ENCODE measurements around the gene OSBPL10. TPM values are rescaled to one million over a fixed set of nuclear protein-coding genes. Genes with fewer than 3 reads are reported as not detected.
"Not testable (repeated sequence)": the region's sequence is repeated elsewhere in the genome, so short reads cannot be mapped to it uniquely, and the experiment has no call there.

Gene OSBPL10
- total RNA-seq, 1 donor from 2014 or later: 10.9 TPM

GRCh38 chr3:31696815-31697548, 284.1 kb downstream of the OSBPL10 start:
- DNase-seq: no peak

GRCh38 chr3:31696009-31696297, 285.1 kb downstream of the OSBPL10 start:
- no peak for DNase-seq

- DNase-seq: no peak
Observed at GRCh38 chr3:31695280-31696008, 285.6 kb downstream of the OSBPL10 start.

GRCh38 chr3:31693346-31693745, 287.7 kb downstream of the OSBPL10 start:
- DNase-seq: no peak

DNA sequence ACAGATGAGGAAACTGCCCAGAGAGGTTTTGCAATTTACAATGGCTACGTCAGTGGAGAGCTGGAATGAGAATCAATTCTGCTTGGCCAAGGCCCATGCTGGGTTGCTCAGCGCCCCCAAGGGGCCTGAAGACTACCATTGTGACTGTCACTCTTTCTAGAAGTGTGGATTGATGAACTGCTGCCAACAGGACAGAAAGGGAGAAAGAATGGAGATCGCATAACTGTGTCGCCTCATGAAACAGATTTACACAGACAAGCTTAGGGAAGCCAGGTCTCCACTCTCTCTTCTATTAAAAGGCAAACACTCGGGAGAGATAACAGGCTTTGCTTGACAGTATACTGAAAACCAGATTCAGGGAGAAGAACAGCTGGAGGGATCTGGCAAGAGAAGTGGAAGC, 288.3 kb downstream of the OSBPL10 start:
- DNase-seq: no peak

DNA sequence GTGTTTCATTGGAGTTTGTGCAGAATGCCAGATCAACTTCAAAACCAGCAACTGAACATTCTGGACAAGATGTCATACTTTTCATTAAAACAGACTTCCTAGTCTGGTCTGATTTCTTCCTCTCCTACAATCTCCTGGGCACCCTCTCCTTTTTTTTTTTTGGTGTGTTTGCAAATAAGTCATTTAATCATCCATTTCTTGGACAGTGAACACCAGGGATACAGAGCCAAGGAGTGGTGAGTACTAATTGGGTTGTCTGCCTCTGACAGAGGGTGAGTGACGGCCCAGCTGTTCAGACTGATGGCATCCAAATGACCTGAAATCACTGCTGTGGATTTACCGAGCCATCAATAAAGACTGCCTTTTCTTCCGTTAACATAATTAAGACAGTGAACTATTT, 290.3 kb downstream of the OSBPL10 start:
- no peak for DNase-seq

GRCh38 chr3:31689523-31689922, 291.5 kb downstream of the OSBPL10 start:
- not testable (repeated sequence) for DNase-seq

- no peak for DNase-seq
Observed at GRCh38 chr3:31688984-31689383, 292.1 kb downstream of the OSBPL10 start.

DNA sequence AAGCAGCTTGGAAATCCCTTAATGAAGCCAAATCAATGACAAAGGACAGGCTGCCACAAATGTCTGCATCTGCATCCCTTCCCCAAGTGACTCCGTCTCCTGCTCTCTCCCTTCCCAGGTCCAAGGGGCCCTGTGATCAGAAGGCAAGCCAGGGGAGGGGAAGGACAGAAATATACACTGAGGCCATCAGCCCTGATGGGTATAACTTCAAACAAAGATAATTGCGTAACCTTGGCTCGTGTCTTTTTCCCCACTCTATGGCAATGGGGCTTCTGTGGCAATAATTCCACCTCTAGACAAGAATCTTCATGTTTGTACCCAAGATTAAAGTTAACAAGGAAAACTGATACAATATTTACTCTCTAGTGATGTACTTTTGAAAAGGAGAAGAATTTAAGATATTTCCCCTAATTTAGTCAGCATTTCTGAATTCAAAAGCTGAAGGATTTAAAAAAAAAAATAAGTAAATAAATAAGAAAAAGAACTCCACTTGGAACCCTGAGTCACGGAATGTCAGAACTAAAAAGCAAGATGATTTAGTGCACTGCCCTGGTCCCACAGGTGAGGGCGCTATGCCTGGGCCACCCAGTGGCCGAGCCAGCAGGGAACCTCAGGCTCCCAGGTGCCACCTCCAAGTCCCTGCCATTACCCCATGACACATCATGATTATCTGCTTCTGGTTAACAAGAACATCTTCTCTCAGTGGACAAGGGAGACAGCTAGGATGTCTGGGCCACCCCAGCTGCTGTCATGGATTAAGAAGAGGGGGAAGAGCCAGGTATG, 293.9 kb downstream of the OSBPL10 start:
- no peak for DNase-seq

DNA sequence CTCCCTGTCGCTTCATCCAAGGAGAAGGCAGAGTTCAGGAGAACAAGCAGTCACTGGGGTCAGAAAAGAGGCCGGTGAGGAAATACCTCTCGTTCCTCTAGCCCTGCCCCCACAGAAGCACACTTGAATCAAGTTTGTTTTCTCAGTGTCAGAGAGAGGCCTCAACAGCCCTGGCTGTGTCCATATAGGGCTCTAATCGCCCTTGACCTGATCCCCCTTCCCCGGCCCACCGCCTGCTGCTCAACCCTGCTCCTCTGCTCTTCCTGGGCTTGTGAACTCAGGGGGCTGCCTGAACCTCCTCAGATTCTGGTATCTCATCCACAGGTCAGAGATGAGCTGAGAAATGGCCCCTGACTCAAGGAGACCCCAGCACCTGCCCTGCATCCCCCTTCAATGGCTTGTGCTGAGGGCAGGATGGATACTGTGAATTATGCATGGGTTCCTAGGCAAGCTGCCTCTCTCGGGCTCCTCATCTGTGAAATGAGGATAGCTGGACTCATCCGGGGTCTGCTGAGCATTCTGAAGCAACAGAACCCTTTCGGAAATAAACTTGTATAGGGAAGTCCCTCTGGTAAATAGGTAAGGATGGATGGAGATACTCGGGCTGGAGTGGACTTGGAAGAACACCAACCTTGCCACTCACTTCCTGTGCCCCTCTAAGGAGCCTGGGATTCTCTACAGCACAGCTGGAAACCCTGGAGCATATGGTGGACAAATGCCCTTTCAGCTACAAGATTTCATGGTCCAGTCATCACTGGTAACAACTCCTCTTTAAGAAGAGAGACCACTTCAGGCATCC, 300.8 kb downstream of the OSBPL10 start:
- DNase-seq: no peak

DNA sequence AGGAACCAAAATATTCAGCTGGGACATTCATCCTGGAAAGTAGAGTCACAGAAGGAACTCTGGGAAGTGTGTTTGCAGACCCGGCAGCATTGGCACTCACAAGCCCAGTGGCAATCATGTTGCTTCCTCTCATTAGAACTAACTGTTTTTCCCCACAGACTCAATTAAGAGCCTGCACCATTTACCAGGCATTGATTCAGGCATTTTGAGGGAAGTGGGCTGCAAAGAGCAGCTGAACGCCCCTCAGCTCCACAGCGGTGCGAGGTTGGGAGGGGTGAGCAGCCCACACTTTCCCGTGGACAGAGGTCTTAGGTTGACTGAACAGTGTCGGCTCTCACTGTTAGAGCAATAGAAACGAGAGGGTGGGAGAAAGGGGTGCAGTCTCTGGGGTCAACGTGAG, 304.5 kb downstream of the OSBPL10 start:
- no peak for DNase-seq

- no peak for DNase-seq
Observed at GRCh38 chr3:31673950-31674349, 307.1 kb downstream of the OSBPL10 start.

DNA sequence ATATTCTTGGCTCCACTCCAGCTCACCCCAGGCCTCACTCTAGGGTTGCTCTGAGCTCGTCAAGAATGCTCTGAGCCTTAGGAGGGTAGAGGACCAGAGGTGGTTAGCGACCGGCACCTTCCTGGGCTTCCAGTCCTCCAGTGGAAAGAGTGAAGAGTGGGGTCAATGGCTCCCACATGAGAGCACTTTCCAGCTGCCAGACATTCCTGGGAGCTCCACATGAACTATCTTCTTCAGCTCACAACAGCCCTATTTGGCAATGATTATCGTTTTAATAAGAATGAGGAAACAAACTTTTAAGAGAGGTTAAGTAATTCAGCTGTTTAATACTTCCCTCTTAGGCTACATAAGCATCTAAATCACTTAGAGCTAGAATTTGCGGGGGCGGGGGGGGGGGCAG, 309.1 kb downstream of the OSBPL10 start:
- DNase-seq: no peak

GRCh38 chr3:31671451-31671850, 309.6 kb downstream of the OSBPL10 start:
- no peak for DNase-seq

DNA sequence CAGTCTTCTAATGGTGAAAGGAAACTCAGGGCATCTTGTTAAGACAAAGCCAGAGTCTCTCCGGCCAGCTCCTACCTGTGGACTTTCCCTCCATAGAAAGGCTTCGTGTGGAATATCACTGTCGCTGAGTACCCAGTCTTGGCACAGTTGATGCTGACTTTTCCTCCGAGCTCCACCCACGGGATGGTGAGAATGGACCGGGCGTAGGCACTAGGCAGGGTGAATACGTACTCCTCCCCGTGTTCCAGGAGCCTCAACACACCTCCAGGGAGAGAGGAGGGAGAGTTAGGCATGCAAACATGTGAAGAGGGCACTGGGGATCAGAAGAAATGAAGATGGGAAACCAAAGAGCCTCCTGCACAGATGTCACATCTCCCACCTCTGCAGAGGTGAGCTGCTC, 310.3 kb downstream of the OSBPL10 start:
- DNase-seq: no peak

DNA sequence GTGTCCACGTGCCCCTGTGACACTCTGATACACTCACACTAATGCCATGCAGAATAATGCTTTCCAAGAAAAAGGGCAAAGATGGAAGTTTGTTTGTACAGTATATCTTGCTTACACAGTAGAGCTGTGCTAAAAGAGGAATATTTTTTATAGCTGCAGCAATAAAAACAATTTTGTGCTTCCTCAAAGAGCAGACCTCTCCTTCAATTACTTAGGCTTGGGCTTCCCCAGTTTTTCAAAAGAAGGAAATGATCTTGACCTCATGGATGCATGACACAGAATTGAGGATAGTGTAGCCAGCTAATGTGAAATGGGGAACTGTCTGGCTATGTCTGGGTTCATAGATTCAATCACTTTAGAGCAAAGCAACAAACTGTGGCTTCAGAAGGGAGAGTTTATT, 310.9 kb downstream of the OSBPL10 start:
- no peak for DNase-seq

DNA sequence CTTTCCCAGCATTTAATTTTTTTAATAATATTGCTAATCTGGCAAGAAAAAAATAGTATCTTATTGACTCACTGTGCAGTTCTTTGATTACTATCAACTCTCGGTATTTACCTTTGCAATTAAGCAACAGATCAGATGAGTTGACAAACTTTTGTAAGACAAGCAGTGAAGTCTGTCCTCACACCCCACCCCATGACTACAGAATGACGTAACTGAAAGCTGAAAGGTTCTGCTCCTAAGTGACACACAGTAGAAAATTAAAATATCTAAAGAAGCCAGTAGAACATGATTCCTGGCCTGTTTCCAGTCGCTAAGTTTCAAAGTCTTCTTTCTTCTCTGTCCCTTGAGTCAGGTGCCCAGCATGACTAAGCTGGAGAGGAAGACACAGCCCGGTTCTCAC, 312.8 kb downstream of the OSBPL10 start:
- no peak for DNase-seq

- DNase-seq: no peak
Observed at GRCh38 chr3:31667582-31667981, 313.5 kb downstream of the OSBPL10 start.

DNA sequence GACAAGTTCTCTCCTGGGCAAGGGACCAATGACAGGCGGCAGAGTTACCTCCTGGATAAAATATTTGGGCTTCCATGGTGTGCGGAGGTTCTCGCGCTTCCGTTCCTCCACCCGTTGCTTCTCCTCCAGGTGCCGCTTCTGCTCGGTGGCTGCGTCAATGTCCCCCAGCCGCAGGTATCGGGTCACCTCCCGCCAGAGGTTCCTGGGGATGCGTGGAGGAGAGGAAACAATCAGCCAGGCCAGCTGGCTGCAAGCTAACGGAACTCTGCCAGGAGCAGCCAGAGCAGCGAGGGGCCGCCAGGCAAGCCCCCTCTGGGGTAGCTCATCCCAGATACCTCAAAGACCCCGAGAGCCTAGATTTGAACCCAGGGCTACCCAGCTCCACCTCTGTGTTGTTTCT, 317.0 kb downstream of the OSBPL10 start:
- no peak for DNase-seq

- no peak for DNase-seq
Observed at GRCh38 chr3:31661993-31662670, 318.9 kb downstream of the OSBPL10 start.

DNA sequence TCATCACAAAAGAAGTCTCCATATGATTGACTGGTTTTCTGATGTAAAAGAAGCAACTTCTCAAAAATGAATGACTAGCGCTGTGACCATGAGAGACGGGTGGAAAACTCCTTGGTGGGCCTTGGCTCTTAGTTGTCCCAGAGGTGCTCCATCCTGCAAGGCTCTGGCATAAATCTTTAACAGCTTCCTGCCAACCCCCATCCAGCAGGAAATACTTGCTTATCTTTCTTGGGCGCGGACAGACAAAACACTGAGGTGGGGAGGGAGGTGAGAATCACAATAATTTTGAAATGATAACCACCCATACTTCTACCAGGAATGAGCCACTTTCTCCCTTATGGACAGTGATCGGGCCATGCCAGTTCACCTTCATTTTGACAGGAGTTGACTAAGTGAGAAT, 319.8 kb downstream of the OSBPL10 start:
- DNase-seq: no peak

- DNase-seq: no peak
Observed at GRCh38 chr3:31659246-31659645, 321.8 kb downstream of the OSBPL10 start.
